GM23338 (cell line): ENCODE results near the gene KIF1A. TPM values are rescaled to one million over a fixed set of nuclear protein-coding genes. Genes with fewer than 3 reads are reported as not detected.
"Not testable (repeated sequence)": the region's sequence is repeated elsewhere in the genome, so short reads cannot be mapped to it uniquely, and the experiment has no call there.

ENCODE experiments used
- ATAC-seq: fragments of 200-7000 bp; cut with Tn5 transposase; 3 replicates; pipeline ENCODE4 v1.9.1; 2020
- DNase-seq: peaks from one replicate; pipeline ENCODE4 v3.0.0-alpha.2; 2015; ENCODE audit warnings: low spot score
- H2AFZ ChIP-seq: fragments of 200-600 bp; sonication (generic); 2 replicates; pipeline ENCODE4 v1.8.0; 2016; ENCODE audit warnings: antibody characterized with exemption, mild to moderate bottlenecking, moderate library complexity
- H3F3A ChIP-seq: fragments of 200-600 bp; sonication (generic); replicated peaks from 2 replicates; pipeline ENCODE4 v1.8.0; 2017; ENCODE audit warnings: antibody characterized with exemption, mixed run types, low read depth
- H3K27ac ChIP-seq: fragments of 200-600 bp; sonication (generic); 2 replicates; pipeline ENCODE4 v1.6.1; 2016; ENCODE audit warnings: low read depth
- H3K27me3 ChIP-seq: fragments of 200-600 bp; sonication (generic); 2 replicates; pipeline ENCODE4 v1.8.0; 2016; ENCODE audit warnings: mild to moderate bottlenecking, mixed run types, moderate library complexity; ENCODE audit not compliant: insufficient read depth
- H3K36me3 ChIP-seq: fragments of 200-600 bp; sonication (generic); 2 replicates; pipeline ENCODE4 v1.8.0; 2016; ENCODE audit warnings: mild to moderate bottlenecking; ENCODE audit not compliant: insufficient read depth
- H3K4me1 ChIP-seq: fragments of 200-600 bp; sonication (generic); 2 replicates; pipeline ENCODE4 v1.8.0; 2016; ENCODE audit warnings: mild to moderate bottlenecking, moderate library complexity; ENCODE audit not compliant: insufficient read depth
- H3K4me2 ChIP-seq: fragments of 200-600 bp; sonication (generic); 2 replicates; pipeline ENCODE4 v1.7.1; 2017; ENCODE audit warnings: mixed run types
- H3K4me3 ChIP-seq: fragments of 200-600 bp; sonication (generic); 2 replicates; pipeline ENCODE4 v1.6.1; 2016; ENCODE audit warnings: mixed run types
- H3K79me2 ChIP-seq: fragments of 200-600 bp; sonication (generic); replicated peaks from 2 replicates; pipeline ENCODE4 v1.8.0; 2017; ENCODE audit warnings: mild to moderate bottlenecking; ENCODE audit not compliant: insufficient read depth
- H3K9me2 ChIP-seq: fragments of 200-600 bp; sonication (generic); 2 replicates; pipeline ENCODE4 v1.8.0; 2017; ENCODE audit not compliant: insufficient read depth
- H4K20me1 ChIP-seq: fragments of 200-600 bp; sonication (generic); replicated peaks from 2 replicates; pipeline ENCODE4 v1.8.0; 2017; ENCODE audit warnings: mild to moderate bottlenecking; ENCODE audit not compliant: insufficient read depth
- H3K27ac Mint-ChIP-seq: 2 replicates; pipeline ENCODE4 v1.8.0; 2020; ENCODE audit warnings: inconsistent platforms, mild to moderate bottlenecking, moderate library complexity, mixed read lengths
- H3K27me3 Mint-ChIP-seq: 3 replicates; pipeline ENCODE4 v1.8.0; 2022; ENCODE audit warnings: low read depth, mild to moderate bottlenecking, moderate library complexity, mixed read lengths, inconsistent platforms; ENCODE audit not compliant: insufficient read depth, poor library complexity
- H3K36me3 Mint-ChIP-seq: 3 replicates; pipeline ENCODE4 v1.8.0; 2021; ENCODE audit warnings: low read depth, mild to moderate bottlenecking, inconsistent platforms, moderate library complexity, mixed read lengths
- H3K4me1 Mint-ChIP-seq: 3 replicates; pipeline ENCODE4 v1.8.0; 2020; ENCODE audit warnings: mild to moderate bottlenecking, inconsistent platforms, mixed read lengths
- H3K4me3 Mint-ChIP-seq: 3 replicates; pipeline ENCODE4 v1.8.0; 2021; ENCODE audit warnings: moderate library complexity, mild to moderate bottlenecking, inconsistent platforms, mixed read lengths
- H3K9me3 Mint-ChIP-seq: 3 replicates; pipeline ENCODE4 v1.8.0; 2020; ENCODE audit warnings: moderate library complexity, mild to moderate bottlenecking, inconsistent platforms, mixed read lengths
- CREB1 ChIP-seq: fragments of 250-450 bp; sonication (Bioruptor Pico); IDR thresholded peaks from 2 replicates; pipeline ENCODE4 v1.5.0; 2020; ENCODE audit warnings: low read depth, mild to moderate bottlenecking, moderate library complexity
- EZH2phosphoT487 ChIP-seq: fragments of 200-600 bp; sonication (generic); IDR thresholded peaks from one replicate; pipeline ENCODE4 v1.8.1; 2018; ENCODE audit warnings: antibody characterized with exemption; ENCODE audit not compliant: unreplicated experiment
- JUNB ChIP-seq: IDR thresholded peaks from one replicate; pipeline ENCODE4 v1.6.1; 2016; ENCODE audit warnings: antibody characterized with exemption; ENCODE audit not compliant: unreplicated experiment
- NANOG ChIP-seq: IDR thresholded peaks from 2 replicates; pipeline ENCODE4 v1.6.1; 2016; ENCODE audit warnings: antibody characterized with exemption, borderline replicate concordance
- POLR2AphosphoS5 ChIP-seq: IDR thresholded peaks from 2 replicates; pipeline ENCODE4 v1.6.1; 2016; ENCODE audit warnings: antibody characterized with exemption, low read depth
- STAT1 ChIP-seq: IDR thresholded peaks from one replicate; pipeline ENCODE4 v1.6.1; 2016; ENCODE audit warnings: antibody characterized with exemption; ENCODE audit not compliant: unreplicated experiment
- ZNF331 ChIP-seq: fragments of 250-450 bp; sonication (Bioruptor Pico); IDR thresholded peaks from 2 replicates; pipeline ENCODE4 v1.5.0; 2020; ENCODE audit warnings: low read depth, mild to moderate bottlenecking, moderate library complexity
- ZNF462 ChIP-seq: fragments of 250-450 bp; sonication (Bioruptor Pico); IDR thresholded peaks from 2 replicates; pipeline ENCODE4 v1.5.0; 2020; ENCODE audit warnings: mild to moderate bottlenecking, moderate library complexity
- polyA plus RNA-seq: library from polyadenylated mRNA; unstranded; fragments of >200 nt; fragmentation: Nextera tagmentation; extraction: Ambion mirVana; gene quantifications from 2 replicates; pipeline ENCODE4 v1.2.1, GENCODE V29; 2016
- total RNA-seq: library from RNA; depleted of rRNA; stranded (reverse); fragments of >200 nt; shearing (Covaris generic); gene quantifications from 2 replicates; pipeline ENCODE4 v1.2.3, GENCODE V29; 2014
- TF ChIP-seq, protein P1 (sequence below): IDR thresholded peaks from 2 replicates; pipeline ENCODE4 v1.6.1; 2016; ENCODE audit warnings: antibody characterized with exemption

The KIF1A gene
- total and polyA plus RNA-seq, 2 experiments from 2014 or later: 169 to 214 TPM

DNA sequence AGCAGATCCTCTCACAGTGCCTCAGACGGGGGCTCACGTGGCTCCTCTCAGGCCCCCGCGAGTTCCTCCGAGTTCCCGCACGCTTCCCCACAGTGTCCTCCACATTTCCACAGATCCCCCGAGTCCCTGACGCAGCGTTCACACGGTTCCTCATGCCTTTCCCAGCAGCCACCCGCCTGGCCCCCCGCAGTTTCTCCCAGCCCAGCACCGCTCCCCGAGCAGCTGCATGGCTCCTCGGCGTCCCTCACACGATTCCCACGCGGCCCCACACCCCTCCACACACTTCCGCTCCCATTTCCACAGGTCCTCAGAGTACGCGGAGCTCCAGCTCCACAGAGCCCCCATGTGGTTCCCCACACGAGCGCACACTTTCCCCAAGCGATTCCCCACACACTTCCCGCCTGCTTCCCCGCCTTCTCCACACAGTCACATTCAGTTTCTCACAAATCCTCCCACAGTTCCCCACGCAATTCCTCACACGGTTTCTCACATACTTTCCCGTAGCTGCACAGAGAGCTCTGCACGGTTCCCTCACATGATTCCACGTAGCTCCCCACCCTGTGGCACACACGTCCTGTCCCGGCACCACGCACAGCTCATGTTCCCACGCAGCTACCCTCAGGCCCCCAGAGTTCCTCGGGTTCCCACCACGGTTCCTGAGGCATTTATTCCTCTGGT is 39.9 kb downstream of the KIF1A start:
- Histone ChIP-seq H3K36me3 (peaks cover 12% of the 10 kb centered on the region), H3K79me2 (no peaks in the 10 kb centered on the region), H3K4me3 (no peak overlapping the region), H4K20me1 (peaks cover 17% of the 10 kb centered on the region; the same call in 1 of the 2 replicates), H3K9me2 (no peaks in the 10 kb centered on the region), H2AFZ (no peak overlapping the region), H3K4me1 (no peaks in the 10 kb centered on the region), H3F3A (no peaks in the 10 kb centered on the region), H3K27me3 (no peaks in the 10 kb centered on the region), H3K4me2 (no peak overlapping the region), H3K27ac (no peak overlapping the region)
- Mint-ChIP-seq H3K4me3 (no peak overlapping the region), H3K27me3 (peaks cover 8% of the 10 kb centered on the region), H3K27ac (no peak overlapping the region), H3K36me3 (peaks cover 31% of the 10 kb centered on the region), H3K4me1 (no peaks in the 10 kb centered on the region), H3K9me3 (no peaks in the 10 kb centered on the region; the same call in 2 of the 3 replicates)
- no peak for TF ChIP-seq CREB1
- TF ChIP-seq, protein P1, sequence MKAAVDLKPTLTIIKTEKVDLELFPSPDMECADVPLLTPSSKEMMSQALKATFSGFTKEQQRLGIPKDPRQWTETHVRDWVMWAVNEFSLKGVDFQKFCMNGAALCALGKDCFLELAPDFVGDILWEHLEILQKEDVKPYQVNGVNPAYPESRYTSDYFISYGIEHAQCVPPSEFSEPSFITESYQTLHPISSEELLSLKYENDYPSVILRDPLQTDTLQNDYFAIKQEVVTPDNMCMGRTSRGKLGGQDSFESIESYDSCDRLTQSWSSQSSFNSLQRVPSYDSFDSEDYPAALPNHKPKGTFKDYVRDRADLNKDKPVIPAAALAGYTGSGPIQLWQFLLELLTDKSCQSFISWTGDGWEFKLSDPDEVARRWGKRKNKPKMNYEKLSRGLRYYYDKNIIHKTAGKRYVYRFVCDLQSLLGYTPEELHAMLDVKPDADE: no peak
- TF ChIP-seq STAT1: no peak
- no peak for TF ChIP-seq POLR2AphosphoS5
- TF ChIP-seq NANOG: no peak
- TF ChIP-seq ZNF331: no peak
- no peak for TF ChIP-seq ZNF462
- no peak for TF ChIP-seq EZH2phosphoT487
- TF ChIP-seq JUNB: no peak
- peak; percentile 16; the same call in 2 of the 3 replicates for ATAC-seq
- DNase-seq: no peak

- not testable (repeated sequence) for H3K4me1 ChIP-seq, H3K4me2 ChIP-seq, H3K27ac Mint-ChIP-seq, H3K79me2 ChIP-seq, H3K9me3 Mint-ChIP-seq, H3K4me1 Mint-ChIP-seq, H3K4me3 Mint-ChIP-seq, H2AFZ ChIP-seq, H3F3A ChIP-seq, ATAC-seq, H3K27ac ChIP-seq, DNase-seq, H3K9me2 ChIP-seq, H3K4me3 ChIP-seq, H3K27me3 ChIP-seq, H3K27me3 Mint-ChIP-seq
- Histone ChIP-seq H3K36me3 (peaks cover 16% of the 10 kb centered on the region), H4K20me1 (peaks cover 21% of the 10 kb centered on the region; the same call in 1 of the 2 replicates)
- H3K36me3 Mint-ChIP-seq: peaks cover 36% of the 10 kb centered on the region
These were observed 40.7 kb downstream of the KIF1A start for GRCh38 chr2:240779250-240779832.
